Neural cell (in vitro differentiated cells): ENCODE measurements around the gene CEP72.

Experiments
- EZH2 ChIP-seq: fragments of 200-600, 300-800 bp; shearing (Covaris generic), sonication (generic); IDR thresholded peaks from 2 replicates; pipeline ENCODE4 v1.6.1; 2014; ENCODE audit warnings: antibody characterized with exemption, low read length, borderline replicate concordance, mild to moderate bottlenecking; ENCODE audit not compliant: insufficient read depth, poor library complexity, severe bottlenecking
- MXI1 ChIP-seq: fragments of 450-650 bp; conservative IDR thresholded peaks from 2 replicates; pipeline ENCODE4 v1.6.1; 2014; ENCODE audit warnings: antibody characterized with exemption, mild to moderate bottlenecking; ENCODE audit not compliant: poor library complexity, severe bottlenecking
- POLR2AphosphoS5 ChIP-seq: IDR thresholded peaks from 2 replicates; pipeline ENCODE4 v1.6.1; 2012
- TAF1 ChIP-seq: IDR thresholded peaks from 2 replicates; pipeline ENCODE4 v1.6.1; 2012; ENCODE audit warnings: low read depth
- TF ChIP-seq, protein P1 (sequence below): fragments of 450-650 bp; IDR thresholded peaks from 2 replicates; pipeline ENCODE4 v1.5.1; 2014; ENCODE audit warnings: antibody characterized with exemption, mild to moderate bottlenecking, moderate library complexity; ENCODE audit not compliant: poor library complexity, severe bottlenecking

- TF ChIP-seq TAF1 = no peak
- TF ChIP-seq EZH2 = no peak
- TF ChIP-seq, protein P1, sequence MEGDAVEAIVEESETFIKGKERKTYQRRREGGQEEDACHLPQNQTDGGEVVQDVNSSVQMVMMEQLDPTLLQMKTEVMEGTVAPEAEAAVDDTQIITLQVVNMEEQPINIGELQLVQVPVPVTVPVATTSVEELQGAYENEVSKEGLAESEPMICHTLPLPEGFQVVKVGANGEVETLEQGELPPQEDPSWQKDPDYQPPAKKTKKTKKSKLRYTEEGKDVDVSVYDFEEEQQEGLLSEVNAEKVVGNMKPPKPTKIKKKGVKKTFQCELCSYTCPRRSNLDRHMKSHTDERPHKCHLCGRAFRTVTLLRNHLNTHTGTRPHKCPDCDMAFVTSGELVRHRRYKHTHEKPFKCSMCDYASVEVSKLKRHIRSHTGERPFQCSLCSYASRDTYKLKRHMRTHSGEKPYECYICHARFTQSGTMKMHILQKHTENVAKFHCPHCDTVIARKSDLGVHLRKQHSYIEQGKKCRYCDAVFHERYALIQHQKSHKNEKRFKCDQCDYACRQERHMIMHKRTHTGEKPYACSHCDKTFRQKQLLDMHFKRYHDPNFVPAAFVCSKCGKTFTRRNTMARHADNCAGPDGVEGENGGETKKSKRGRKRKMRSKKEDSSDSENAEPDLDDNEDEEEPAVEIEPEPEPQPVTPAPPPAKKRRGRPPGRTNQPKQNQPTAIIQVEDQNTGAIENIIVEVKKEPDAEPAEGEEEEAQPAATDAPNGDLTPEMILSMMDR = no peak
- no peak for TF ChIP-seq POLR2AphosphoS5
- TF ChIP-seq MXI1 = no peak
Observed at GRCh38 chr5:619444-619843, 7.3 kb downstream of the CEP72 start.
